LHCN-M2 (cell line): Measurements from ENCODE around the gene KLF3. TPM values are rescaled to one million over a fixed set of nuclear protein-coding genes. Genes with fewer than 3 reads are reported as not detected.

Source experiments
- DNase-seq: peaks from one replicate; pipeline ENCODE4 v3.0.0-alpha.2; 2012; ENCODE audit warnings: low read depth
- total RNA-seq: library from RNA; depleted of rRNA; stranded (reverse); fragments of >200 nt; gene quantifications from 2 replicates; pipeline ENCODE4 v1.2.3, GENCODE V29; 2014

The KLF3 gene
- total RNA-seq, 1 experiment from 2014 or later = 14.1 TPM

GRCh38 chr4:38673130-38673978 lies 9.4 kb downstream of the KLF3 start:
- DNase-seq = no peak

- no peak for DNase-seq
Measured at GRCh38 chr4:38674258-38675144, 10.5 kb downstream of the KLF3 start.

DNA sequence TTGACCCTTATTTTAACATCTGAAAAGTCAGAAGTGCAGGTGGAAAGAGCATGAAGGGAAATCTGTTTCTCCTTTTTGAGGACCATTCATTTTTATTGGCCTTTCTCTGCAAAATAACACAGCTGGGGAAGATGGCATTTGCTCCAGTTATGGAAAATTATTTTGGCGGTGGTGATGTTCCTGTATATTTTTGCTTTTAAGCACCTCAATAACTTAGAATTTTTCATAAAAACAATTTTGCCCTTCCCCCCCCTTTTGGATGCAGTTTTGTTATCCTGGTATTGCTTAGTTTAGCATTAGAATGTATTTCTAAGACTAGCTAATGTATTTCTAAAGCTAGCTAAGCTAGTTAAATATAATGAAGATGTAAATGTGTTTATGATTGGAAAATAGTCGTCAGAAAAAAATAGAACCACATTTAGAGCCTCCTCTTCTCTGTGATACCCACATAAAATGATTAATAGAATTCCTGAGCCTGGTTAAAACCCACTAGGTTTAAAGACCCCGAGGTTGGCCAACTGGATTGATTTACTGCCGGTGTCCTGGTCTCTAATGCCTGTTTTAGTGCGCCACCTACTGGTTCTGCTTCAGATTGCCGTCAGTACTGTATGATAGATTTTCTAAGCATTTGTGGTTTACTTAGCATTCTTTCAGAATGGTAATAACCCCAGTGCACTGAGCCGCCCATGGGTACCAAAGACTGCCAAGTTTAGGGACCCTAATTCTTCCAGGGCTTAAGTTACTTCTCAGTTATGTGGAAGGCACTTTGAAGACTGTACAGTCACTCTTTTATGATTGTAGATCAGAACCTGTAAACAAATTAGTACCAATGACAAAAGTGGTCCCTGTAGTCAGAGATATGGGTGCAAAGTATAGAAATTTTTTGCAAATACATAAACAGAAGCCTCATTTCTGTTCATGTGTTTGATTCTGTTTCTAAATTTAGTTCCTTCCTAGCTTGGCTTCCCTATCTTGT lies 11.4 kb downstream of the KLF3 start:
- DNase-seq = peak; percentile 82

GRCh38 chr4:38676986-38677385 lies 13.0 kb downstream of the KLF3 start:
- DNase-seq = no peak

GRCh38 chr4:38677441-38677840 lies 13.4 kb downstream of the KLF3 start:
- no peak for DNase-seq

DNA sequence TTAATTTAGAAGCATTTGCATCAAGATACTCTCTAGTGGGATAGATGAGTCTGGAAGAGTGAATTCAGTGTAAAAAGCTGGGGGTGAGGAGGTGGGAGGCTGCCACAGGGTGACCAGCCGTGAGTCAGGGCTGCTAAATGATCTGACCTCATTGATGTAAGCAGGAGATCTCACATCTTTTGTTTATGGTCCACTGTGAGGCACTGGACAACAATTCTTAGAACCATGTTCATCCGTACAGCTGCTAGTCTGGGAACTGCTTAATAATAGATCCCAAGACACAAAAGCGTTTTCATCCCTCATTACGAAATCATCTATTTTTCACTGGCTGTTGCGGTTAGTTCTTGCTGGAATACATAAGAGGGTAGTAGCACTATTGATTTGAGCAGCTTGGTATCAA lies 14.1 kb downstream of the KLF3 start:
- peak; percentile 95 for DNase-seq

DNA sequence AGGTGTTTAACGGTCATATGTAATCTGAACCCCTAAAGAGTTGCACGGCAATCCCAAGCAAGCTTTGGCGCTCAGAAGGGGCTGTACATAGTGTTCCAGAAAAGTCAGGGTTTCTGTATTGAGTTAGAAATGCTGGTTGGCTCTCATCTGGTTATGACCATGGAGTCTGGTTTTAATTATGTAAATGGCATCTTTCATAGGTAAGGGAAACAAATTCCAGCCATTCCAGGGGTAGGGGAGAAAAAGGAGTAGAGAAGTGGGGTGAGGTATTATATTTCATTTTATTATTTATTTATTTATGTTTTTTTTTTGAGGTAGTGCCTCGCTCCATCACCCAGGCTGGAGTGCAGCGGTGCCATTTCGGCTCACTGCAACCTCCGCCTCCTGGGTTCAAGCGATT lies 15.9 kb downstream of the KLF3 start:
- no peak for DNase-seq

- DNase-seq = no peak
Measured at GRCh38 chr4:38681281-38681991, 17.4 kb downstream of the KLF3 start.

GRCh38 chr4:38682336-38682735 lies 18.3 kb downstream of the KLF3 start:
- DNase-seq = no peak

GRCh38 chr4:38683276-38683675 lies 19.3 kb downstream of the KLF3 start:
- DNase-seq = no peak

- no peak for DNase-seq
Measured at GRCh38 chr4:38684271-38684670, 20.3 kb downstream of the KLF3 start.

DNA sequence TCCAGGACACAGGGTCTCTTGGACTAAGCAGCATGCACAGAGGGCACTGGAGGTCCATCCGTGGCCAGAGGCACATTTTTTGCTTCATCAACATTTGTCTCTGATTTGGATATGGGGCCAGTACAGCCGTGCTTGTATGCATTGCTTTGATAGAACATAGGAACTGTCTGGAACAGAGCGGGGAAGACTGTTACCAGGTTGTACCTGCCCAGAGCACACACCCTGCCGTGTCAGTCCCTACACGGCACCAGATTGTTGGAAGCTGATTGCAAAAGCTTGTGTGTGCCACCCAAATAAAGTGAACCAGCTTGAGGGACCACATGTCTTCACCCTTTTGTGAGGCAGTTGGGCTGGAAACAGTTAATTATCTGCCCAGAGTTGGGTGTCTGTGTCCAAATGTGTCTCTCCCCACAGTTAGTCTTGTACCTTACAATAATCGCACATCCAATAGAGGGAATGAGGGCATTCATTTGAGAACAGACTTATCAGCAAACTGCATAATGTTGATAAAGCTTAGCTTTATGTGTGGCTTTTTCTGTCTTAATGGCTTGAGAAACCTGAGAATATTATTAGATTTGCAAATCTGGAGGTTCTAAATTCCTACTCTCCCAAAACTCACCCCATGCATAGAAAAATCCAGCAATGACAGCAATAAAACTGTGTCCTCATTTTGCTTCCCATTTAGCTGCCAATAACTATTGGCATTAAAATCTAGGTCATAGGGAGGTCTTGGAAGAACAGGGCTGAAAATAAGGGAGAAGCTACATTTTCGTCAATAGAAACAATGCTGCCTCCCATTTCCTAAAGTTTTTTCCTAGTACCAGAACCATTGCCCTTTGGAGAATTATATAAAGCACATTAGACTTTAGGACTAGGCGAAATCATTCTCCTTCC lies 21.2 kb downstream of the KLF3 start:
- no peak for DNase-seq

GRCh38 chr4:38686682-38687081 lies 22.7 kb downstream of the KLF3 start:
- DNase-seq = no peak

GRCh38 chr4:38687571-38688011 lies 23.6 kb downstream of the KLF3 start:
- DNase-seq = no peak

DNA sequence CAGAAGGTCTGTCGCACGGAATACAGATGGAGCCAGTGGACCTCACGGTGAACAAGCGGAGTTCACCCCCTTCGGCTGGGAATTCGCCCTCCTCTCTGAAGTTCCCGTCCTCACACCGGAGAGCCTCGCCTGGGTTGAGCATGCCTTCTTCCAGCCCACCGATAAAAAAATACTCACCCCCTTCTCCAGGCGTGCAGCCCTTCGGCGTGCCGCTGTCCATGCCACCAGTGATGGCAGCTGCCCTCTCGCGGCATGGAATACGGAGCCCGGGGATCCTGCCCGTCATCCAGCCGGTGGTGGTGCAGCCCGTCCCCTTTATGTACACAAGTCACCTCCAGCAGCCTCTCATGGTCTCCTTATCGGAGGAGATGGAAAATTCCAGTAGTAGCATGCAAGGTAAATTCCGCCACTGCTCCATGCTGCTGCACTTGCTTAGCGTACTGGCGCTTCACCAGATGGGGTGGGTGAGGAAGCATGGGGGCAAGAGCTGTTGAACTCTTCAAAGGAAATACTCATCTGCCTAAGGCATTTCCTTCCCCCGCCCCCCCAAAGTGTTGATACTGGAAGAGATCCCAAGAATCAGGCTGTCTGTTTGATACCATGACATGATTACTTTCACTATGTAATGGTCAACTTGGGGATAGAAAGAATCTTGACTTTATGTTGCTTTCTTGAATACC lies 24.8 kb downstream of the KLF3 start:
- no peak for DNase-seq

- DNase-seq = no peak
Measured at GRCh38 chr4:38691251-38692008, 27.4 kb downstream of the KLF3 start.

GRCh38 chr4:38692421-38692820 lies 28.4 kb downstream of the KLF3 start:
- DNase-seq = no peak

- no peak for DNase-seq
Measured at GRCh38 chr4:38693569-38693968, 29.6 kb downstream of the KLF3 start.
